Measurements from ENCODE around the gene ARID5B.

DNA sequence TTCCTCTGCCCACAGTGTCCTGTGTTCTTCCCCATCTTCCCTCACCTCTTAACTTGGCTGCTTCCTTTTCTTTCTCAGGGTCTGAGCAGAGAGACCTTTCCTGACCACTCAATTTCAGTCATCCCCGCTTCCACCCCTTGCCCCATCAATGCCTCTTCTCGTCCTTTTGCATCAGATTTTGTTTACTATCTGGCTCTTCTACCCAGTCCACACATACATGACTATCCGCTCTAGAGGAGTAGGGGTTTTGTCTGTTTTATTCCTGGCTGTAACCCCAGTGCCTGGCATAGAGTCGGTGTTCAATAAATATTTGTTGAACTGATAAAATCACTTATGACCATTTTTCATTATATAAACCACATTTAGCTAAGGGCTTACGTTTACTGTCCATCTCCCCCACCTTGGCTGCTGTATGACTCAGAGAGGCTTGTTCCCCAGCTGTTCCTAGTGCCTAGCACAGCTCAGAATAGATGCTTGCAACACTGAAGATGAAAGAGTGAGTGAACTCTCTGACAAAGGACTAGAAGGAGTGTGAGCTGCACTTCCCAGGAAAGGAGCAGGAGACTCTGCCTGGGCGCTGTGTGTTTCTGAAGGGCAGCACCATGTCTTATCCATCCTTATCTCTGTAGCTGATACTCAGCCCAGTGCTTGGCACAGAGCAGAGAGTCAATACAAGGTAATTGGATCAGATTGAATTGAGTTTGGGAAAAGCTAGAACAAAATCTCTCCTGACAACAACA, 21.9 kb downstream of the ARID5B start:
- TF ChIP-seq, protein P1, sequence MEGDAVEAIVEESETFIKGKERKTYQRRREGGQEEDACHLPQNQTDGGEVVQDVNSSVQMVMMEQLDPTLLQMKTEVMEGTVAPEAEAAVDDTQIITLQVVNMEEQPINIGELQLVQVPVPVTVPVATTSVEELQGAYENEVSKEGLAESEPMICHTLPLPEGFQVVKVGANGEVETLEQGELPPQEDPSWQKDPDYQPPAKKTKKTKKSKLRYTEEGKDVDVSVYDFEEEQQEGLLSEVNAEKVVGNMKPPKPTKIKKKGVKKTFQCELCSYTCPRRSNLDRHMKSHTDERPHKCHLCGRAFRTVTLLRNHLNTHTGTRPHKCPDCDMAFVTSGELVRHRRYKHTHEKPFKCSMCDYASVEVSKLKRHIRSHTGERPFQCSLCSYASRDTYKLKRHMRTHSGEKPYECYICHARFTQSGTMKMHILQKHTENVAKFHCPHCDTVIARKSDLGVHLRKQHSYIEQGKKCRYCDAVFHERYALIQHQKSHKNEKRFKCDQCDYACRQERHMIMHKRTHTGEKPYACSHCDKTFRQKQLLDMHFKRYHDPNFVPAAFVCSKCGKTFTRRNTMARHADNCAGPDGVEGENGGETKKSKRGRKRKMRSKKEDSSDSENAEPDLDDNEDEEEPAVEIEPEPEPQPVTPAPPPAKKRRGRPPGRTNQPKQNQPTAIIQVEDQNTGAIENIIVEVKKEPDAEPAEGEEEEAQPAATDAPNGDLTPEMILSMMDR (IDR thresholded peaks at IDR 0.05; ENCODE audit: poor library complexity, severe bottlenecking), result no peak
- TF ChIP-seq POLR2AphosphoS5 (IDR thresholded peaks at IDR 0.05) (no peak), SMC3 (conservative IDR thresholded peaks at IDR 0.05; ENCODE audit: poor library complexity) (no peak), EZH2 (IDR thresholded peaks at IDR 0.05; ENCODE audit: borderline replicate concordance, insufficient read depth, low read length, poor library complexity, severe bottlenecking) (no peak), EP300 (conservative IDR thresholded peaks at IDR 0.05; ENCODE audit: poor library complexity, severe bottlenecking) (no peak)

Data from neural cell (in vitro differentiated cells).